GM20000 (cell line): ENCODE measurements around the gene SLC26A8.

Experiments
- DNase-seq: peaks from one replicate; pipeline ENCODE4 v3.0.0; 2012; ENCODE audit warnings: low spot score
- TF ChIP-seq, protein P1 (sequence below): IDR thresholded peaks from 2 replicates; pipeline ENCODE4 v1.5.1; 2012; ENCODE audit warnings: mild to moderate bottlenecking, control low read depth; ENCODE audit errors: extremely low read depth, missing control alignments

The SLC26A8 gene, protein sequence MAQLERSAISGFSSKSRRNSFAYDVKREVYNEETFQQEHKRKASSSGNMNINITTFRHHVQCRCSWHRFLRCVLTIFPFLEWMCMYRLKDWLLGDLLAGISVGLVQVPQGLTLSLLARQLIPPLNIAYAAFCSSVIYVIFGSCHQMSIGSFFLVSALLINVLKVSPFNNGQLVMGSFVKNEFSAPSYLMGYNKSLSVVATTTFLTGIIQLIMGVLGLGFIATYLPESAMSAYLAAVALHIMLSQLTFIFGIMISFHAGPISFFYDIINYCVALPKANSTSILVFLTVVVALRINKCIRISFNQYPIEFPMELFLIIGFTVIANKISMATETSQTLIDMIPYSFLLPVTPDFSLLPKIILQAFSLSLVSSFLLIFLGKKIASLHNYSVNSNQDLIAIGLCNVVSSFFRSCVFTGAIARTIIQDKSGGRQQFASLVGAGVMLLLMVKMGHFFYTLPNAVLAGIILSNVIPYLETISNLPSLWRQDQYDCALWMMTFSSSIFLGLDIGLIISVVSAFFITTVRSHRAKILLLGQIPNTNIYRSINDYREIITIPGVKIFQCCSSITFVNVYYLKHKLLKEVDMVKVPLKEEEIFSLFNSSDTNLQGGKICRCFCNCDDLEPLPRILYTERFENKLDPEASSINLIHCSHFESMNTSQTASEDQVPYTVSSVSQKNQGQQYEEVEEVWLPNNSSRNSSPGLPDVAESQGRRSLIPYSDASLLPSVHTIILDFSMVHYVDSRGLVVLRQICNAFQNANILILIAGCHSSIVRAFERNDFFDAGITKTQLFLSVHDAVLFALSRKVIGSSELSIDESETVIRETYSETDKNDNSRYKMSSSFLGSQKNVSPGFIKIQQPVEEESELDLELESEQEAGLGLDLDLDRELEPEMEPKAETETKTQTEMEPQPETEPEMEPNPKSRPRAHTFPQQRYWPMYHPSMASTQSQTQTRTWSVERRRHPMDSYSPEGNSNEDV

DNA sequence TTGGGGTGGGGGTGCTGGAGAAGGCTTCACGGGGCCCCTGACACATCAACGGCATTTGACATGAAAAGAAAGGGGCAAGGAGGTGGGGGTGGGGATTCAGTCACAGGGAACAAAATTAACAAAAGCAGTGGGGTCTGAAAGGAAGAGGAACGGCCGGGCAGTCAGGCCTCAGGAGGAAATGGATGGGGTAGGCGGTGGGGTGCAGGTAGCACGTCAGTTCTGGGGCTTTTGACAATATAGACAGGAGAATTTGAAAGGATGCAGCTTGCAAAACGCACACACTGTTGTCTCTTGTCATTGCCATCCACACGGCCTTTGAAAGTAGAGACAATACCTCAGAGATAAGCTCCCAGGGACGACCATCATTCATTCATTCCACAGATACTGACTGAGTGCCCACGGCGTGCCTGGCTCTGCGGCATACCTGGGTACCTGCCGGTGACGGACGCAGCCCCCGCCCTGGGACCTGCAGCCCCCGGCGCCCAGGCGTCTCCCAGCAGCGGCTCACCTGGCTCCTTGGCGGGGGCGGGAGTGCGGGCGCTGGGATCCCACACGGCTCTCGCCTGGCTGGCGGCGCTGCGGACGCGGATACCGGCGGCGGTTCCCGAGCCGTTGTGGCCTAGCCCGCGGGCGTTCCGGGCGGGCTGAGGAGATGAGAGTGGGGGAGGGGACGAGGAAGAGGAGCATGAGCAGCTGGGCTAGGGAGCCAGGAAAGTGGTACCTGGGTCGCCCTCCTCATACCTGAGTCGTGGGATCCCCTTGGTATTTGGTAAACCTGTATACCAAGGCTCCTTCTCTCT is at the start of gene SLC26A8:
Gene SLC26A8 (minus strand): TSS at position 646 of the 800 bp plus-strand sequence. CDS start 4,934 bp downstream, outside the sequence.
- TF ChIP-seq, protein P1, sequence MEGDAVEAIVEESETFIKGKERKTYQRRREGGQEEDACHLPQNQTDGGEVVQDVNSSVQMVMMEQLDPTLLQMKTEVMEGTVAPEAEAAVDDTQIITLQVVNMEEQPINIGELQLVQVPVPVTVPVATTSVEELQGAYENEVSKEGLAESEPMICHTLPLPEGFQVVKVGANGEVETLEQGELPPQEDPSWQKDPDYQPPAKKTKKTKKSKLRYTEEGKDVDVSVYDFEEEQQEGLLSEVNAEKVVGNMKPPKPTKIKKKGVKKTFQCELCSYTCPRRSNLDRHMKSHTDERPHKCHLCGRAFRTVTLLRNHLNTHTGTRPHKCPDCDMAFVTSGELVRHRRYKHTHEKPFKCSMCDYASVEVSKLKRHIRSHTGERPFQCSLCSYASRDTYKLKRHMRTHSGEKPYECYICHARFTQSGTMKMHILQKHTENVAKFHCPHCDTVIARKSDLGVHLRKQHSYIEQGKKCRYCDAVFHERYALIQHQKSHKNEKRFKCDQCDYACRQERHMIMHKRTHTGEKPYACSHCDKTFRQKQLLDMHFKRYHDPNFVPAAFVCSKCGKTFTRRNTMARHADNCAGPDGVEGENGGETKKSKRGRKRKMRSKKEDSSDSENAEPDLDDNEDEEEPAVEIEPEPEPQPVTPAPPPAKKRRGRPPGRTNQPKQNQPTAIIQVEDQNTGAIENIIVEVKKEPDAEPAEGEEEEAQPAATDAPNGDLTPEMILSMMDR: no peak
- no peak for DNase-seq

DNA sequence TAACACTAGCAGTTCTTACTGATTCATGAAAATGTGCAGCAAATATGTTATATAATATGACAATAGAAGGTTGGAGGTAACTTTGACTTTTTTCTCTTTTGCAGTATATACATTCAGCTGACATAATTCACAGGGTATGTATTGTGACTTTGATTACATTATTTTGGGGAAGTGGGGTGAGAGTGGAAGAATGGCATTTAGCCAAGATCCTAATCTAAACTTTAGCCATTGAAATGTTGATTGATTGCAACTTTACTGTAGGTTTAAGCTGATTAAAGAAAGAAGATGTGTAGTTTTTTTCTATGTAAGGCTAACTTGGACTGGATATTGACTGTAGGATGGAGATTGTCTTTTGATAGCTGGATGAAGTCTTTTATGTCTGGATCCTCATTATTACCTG is 49.1 kb upstream of the SLC26A8 start:
- TF ChIP-seq, protein P1: no peak
- no peak for DNase-seq

DNA sequence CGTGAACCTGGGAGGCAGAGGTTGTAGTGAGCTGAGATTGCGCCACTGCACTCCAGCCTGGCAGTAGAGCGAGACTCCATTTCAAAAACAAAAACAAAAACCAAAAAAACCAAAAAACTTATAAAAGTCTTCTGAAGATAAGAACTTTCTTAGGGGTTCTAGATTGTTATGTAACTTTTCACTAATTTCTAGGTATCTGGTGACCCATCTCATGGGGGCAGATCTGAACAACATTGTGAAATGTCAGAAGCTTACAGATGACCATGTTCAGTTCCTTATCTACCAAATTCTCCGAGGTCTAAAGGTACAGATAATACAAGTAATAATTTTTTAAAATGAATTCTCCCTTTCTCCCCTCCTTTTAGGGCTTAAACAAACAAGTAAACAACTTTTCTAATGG is 48.2 kb upstream of the SLC26A8 start:
- TF ChIP-seq, protein P1: no peak
- DNase-seq: no peak

DNA sequence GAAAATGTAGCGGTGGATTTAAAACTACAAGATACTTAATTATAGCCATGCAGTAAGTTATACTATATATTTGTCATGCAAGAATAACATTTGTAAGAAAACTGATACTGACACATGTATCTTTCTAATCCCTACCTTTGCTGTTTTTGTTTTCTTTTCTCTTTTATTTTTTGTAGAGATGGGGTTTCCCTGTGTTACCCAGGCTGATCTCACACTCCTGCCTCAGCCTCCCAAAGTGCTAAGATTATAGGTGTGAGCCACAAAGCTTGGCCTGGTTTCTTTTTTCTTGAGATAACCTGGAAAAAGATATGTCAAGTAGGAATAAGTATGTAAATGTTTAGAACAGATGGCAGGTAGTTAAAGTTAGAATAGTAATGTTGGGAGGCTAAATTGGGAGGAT is 47.3 kb upstream of the SLC26A8 start:
- DNase-seq: no peak
- TF ChIP-seq, protein P1: no peak

DNA sequence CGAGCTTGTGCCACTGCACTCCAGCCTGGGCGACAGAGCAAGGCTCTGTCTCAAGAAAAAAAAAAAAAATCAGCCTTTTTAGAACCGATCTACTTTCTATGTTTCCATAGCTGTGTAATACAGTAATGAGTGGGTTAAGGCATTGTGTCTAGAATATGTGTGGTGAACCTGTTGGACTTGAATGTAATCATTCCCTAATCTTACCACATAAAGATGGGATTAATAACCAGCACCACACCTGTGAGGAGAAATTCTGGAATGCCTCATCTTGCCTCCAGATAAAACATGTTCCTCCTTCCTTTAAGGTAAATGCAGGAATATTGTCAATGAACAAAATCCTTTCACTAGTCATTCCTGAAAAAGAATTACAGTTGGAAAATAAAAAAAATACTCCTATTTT is 46.8 kb upstream of the SLC26A8 start:
- TF ChIP-seq, protein P1: no peak

DNA sequence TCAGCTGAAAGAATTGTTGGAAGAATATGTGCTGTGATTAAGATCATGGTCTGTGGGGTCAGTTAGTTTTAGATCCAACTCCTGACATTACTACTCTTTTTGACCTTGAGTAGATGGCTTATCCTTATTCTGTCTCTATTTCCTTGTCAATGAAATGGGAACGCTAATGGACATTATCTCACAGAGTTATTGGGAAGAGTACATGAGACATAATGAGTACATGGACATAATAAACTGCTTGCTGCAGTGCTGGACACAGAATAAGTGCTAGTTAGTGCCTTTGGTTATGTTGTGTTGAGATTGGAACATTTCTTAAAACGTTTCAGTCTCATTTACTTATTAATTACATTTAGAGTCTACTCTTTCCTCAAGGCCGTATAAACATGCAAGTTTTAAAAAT is 45.8 kb upstream of the SLC26A8 start:
- TF ChIP-seq, protein P1: no peak
- DNase-seq: no peak

More for the DNA sequence above, 46.8 kb upstream of the SLC26A8 start:
- no peak for DNase-seq
